Measurements from ENCODE around the gene TSPOAP1.
A peak's percentile ranks its signal among the peaks of the same experiment; 100 is the strongest.

Gene TSPOAP1

GRCh38 chr17:58339755-58340404 lies 11.3 kb upstream of the TSPOAP1 start:
- DNase-seq = no peak

GRCh38 chr17:58338841-58339754 lies 10.5 kb upstream of the TSPOAP1 start:
- DNase-seq = peak in 1 of 4 experiments; percentile 14

- no peak for DNase-seq
Measured at GRCh38 chr17:58338454-58338840, 9.9 kb upstream of the TSPOAP1 start.

- peak; percentile 68 to 88 (median 76) for DNase-seq
Measured at GRCh38 chr17:58337600-58338453, 9.2 kb upstream of the TSPOAP1 start.

- DNase-seq = peak in 1 of 4 experiments; percentile 50
Measured at GRCh38 chr17:58337210-58337599, 8.6 kb upstream of the TSPOAP1 start.

GRCh38 chr17:58336456-58337209 lies 8.0 kb upstream of the TSPOAP1 start:
- DNase-seq = no peak

GRCh38 chr17:58335779-58336455 lies 7.3 kb upstream of the TSPOAP1 start:
- DNase-seq = peak in 2 of 4 experiments; percentile 44 to 53

- no peak for DNase-seq
Measured at GRCh38 chr17:58335061-58335731, 6.6 kb upstream of the TSPOAP1 start.

- DNase-seq = no peak
Measured at GRCh38 chr17:58334661-58335060, 6.1 kb upstream of the TSPOAP1 start.

GRCh38 chr17:58334256-58334655 lies 5.7 kb upstream of the TSPOAP1 start:
- DNase-seq = no peak

- no peak for DNase-seq
Measured at GRCh38 chr17:58333736-58334207, 5.2 kb upstream of the TSPOAP1 start.

- peak in 1 of 4 experiments; percentile 28 for DNase-seq
Measured at GRCh38 chr17:58332778-58333735, 4.5 kb upstream of the TSPOAP1 start.

- DNase-seq = peak; percentile 76 to 88 (median 80)
Measured at GRCh38 chr17:58331815-58332777, 3.5 kb upstream of the TSPOAP1 start.

- DNase-seq = peak; percentile 49 to 64 (median 54)
Measured at GRCh38 chr17:58330997-58331814, 2.6 kb upstream of the TSPOAP1 start.

GRCh38 chr17:58330538-58330996 lies 2.0 kb upstream of the TSPOAP1 start:
- no peak for DNase-seq

- peak in 1 of 4 experiments; percentile 13 for DNase-seq
Measured at GRCh38 chr17:58329810-58330537, 1.4 kb upstream of the TSPOAP1 start.
